GM18505 (cell line): ENCODE measurements around the gene FTSJ1.
"Not testable (repeated sequence)": the region's sequence is repeated elsewhere in the genome, so short reads cannot be mapped to it uniquely, and the experiment has no call there.

ENCODE experiments used
- ATAC-seq: cut with Tn5 transposase; IDR thresholded peaks from one replicate; pipeline ENCODE4 v1.9.1; 2021; ENCODE audit not compliant: unreplicated experiment
- POLR2A ChIP-seq: IDR thresholded peaks from 4 replicates; pipeline ENCODE4 v1.6.1; 2011; ENCODE audit warnings: borderline replicate concordance; ENCODE audit not compliant: insufficient read depth, insufficient read length; ENCODE audit errors: extremely low read depth

Gene FTSJ1

GRCh38 chrX:48514868-48515460, 39.0 kb downstream of the FTSJ1 start:
- TF ChIP-seq POLR2A, result no peak
- no peak for ATAC-seq

GRCh38 chrX:48515842-48516241, 39.8 kb downstream of the FTSJ1 start:
- TF ChIP-seq POLR2A, result no peak
- ATAC-seq, result no peak

GRCh38 chrX:48516285-48516684, 40.3 kb downstream of the FTSJ1 start:
- no peak for ATAC-seq

GRCh38 chrX:48516987-48517386, 41.0 kb downstream of the FTSJ1 start:
- no peak for TF ChIP-seq POLR2A
- ATAC-seq, result no peak

More at GRCh38 chrX:48516285-48516684, 40.3 kb downstream of the FTSJ1 start:
- no peak for TF ChIP-seq POLR2A

DNA sequence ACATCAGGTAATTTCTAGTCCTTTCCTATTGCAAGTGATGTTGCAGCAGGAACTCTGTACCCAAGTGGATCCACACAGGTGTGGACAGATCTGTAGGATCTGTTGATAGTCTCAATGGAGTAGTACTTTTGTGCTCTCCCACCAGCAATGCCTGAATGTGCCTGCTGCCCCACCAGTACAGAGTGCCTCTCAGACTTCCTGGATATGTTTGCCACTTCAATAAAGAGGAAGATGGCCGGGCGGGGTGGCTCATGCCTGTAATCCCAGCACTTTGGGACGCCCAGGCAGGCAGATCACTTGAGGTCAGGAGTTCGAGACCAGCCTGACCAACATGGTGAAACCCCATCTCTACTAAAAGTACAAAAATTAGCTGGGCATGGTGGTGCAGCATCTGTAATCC, 43.5 kb downstream of the FTSJ1 start:
- not testable (repeated sequence) for ATAC-seq

GRCh38 chrX:48520455-48520854, 44.5 kb downstream of the FTSJ1 start:
- no peak for TF ChIP-seq POLR2A
- no peak for ATAC-seq

DNA sequence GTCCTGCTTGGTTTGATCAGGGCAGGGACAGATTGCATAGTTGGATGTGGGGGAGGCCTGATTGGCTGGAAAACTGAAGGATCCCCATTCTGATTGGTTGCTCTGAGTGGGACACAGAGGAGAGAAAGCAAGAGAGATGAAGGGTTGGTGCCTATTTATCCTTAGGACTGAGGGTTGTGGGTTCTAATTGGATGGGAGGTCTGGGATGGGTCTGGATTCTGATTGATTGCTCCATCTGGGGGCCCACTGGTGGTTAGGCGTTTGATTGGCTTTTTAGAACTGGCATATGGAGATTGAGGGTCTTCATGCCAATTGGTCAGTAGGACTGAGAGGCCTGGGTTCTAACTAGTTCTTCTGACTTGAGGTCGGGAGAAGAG, 45.0 kb downstream of the FTSJ1 start:
- ATAC-seq, result no peak
- TF ChIP-seq POLR2A, result no peak

DNA sequence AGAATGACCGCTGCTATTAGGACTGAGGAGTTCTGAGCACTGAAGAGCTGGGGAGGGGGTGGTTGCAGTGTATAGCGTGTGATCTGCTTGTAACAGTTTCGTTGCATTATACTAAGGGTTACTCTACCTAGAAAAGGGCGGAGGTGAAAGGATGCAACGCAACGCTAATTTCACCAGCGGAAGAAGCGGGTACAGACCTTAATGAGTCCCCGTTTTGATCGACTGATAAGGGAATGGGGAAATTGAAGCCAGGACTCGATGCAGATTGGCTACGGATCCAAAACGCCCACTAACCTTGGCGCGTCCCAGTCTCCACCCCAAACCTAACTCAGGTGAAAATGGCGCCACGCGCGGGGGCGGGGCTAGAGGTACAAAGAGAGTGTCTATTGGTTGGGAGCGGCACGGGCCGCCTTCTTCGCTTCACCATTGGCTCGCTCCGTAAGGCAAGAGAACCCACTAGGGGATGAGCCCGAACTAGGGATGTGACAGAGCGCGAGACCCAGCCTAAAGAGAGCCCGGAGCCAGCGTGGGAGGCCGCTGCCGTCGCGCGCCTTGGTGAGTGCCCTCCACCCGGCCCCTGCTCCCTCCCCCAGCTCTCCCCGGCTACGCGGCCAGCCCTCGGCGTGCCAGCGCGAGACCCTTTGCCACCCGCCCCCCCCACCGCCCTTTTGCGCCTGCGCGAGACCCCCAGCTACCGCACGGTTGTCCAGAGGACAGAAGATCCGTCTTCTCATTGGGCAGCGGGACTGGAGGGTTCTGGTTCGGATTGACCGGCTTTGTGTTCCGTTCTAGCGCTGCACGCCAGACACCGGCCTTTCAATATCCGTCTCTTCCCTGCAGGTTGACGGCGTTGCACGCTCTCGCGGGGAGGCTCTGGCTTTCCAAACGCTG, 45.6 kb downstream of the FTSJ1 start, which contains the start of gene EBP:
Gene EBP (plus strand): TSS at position 456 of the 891 bp plus-strand sequence. CDS start 1,964 bp downstream, outside the sequence.
- peak; percentile 75 for TF ChIP-seq POLR2A
- ATAC-seq, result peak; percentile 92

DNA sequence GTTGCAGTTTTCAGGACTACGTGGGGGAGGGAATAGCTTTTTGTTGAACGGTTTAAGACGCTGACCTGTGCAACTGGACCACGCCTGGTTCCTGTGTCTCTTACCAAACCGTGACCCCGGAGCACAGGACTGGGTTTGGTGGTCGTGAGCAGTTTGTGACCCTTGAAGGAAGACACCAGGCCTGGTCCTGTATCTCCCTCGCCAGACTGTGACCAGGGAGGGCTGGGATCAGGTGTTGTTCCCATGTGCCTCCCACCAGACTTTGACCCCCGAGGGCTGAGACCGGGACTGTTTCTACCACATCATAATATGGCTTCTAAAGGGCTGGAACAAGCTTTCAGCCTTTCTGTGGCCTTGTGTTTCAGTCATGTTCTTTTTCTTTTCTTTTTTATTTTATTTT, 46.3 kb downstream of the FTSJ1 start:
- ATAC-seq, result no peak
- no peak for TF ChIP-seq POLR2A

GRCh38 chrX:48523682-48524081, 47.7 kb downstream of the FTSJ1 start:
- TF ChIP-seq POLR2A, result no peak
- ATAC-seq, result no peak

DNA sequence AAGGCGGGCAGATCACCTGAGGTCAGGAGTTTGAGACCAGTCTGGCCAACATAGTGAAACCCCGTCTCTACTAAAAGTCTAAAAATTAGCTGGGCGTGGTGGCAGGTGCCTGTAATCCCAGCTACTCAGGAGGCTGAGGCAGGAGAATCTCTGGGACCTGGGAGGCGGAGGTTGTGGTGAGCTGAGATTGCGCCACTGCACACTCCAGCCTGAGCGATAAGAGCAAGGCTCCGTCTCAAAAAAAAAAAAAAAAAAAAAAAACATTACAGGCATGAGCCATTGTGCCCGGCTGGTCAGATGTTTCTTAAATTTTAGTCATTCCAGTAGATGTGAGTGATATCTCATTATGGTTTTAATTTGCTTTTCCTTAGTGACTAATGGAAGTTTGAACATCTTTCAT, 49.9 kb downstream of the FTSJ1 start:
- ATAC-seq, result not testable (repeated sequence)

- no peak for ATAC-seq
These were observed 54.7 kb downstream of the FTSJ1 start for GRCh38 chrX:48530736-48531135.

GRCh38 chrX:48531358-48531959, 55.5 kb downstream of the FTSJ1 start:
- TF ChIP-seq POLR2A, result no peak
- ATAC-seq, result no peak

More at GRCh38 chrX:48530736-48531135, 54.7 kb downstream of the FTSJ1 start:
- no peak for TF ChIP-seq POLR2A

GRCh38 chrX:48532161-48532560, 56.2 kb downstream of the FTSJ1 start:
- ATAC-seq, result no peak
- no peak for TF ChIP-seq POLR2A

DNA sequence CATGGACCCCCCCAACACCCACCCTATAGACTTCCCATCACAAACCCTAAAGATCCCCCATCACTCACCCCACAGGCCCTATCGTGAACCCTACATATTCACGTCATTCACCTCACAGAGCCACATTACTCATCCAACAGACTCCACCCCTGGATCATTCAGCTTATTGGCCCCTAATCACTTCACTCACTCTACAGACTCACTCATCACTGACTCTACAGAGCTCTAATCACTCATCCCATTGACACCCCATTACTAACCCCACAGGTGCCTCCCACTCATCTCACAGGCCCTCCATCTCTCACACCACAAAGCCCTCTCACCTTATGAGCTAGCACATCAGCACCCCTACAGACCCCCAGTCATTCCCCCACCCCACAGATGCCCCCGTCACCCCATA, 57.2 kb downstream of the FTSJ1 start:
- no peak for ATAC-seq
- no peak for TF ChIP-seq POLR2A
